GM12801 (cell line): Measurements from ENCODE around the gene MARCHF4.

Source experiments
- TF ChIP-seq, protein P1 (sequence below): IDR thresholded peaks from one replicate; pipeline ENCODE4 v1.5.1; 2011; ENCODE audit warnings: control low read depth; ENCODE audit not compliant: insufficient read length; ENCODE audit errors: extremely low read depth

MARCHF4 gene

DNA sequence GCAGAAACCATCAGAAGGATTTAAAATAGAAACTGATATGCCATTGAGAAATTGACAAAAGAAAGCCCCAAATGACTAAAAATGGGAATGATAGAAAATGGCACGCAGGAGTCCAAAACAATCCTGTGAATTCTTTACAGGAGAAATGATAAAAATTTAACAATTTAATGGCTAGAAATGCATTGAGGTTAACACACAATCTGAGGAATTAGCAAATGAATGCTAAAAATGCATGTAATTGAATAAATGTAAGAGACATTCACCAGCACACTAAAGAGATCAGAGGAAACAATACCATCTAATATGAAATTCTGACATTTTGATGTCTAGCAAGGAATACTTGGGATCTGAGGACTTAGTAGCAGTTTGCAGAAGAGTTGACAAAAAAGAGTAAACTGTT lies 37.0 kb downstream of the MARCHF4 start:
- TF ChIP-seq, protein P1, sequence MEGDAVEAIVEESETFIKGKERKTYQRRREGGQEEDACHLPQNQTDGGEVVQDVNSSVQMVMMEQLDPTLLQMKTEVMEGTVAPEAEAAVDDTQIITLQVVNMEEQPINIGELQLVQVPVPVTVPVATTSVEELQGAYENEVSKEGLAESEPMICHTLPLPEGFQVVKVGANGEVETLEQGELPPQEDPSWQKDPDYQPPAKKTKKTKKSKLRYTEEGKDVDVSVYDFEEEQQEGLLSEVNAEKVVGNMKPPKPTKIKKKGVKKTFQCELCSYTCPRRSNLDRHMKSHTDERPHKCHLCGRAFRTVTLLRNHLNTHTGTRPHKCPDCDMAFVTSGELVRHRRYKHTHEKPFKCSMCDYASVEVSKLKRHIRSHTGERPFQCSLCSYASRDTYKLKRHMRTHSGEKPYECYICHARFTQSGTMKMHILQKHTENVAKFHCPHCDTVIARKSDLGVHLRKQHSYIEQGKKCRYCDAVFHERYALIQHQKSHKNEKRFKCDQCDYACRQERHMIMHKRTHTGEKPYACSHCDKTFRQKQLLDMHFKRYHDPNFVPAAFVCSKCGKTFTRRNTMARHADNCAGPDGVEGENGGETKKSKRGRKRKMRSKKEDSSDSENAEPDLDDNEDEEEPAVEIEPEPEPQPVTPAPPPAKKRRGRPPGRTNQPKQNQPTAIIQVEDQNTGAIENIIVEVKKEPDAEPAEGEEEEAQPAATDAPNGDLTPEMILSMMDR, result no peak

DNA sequence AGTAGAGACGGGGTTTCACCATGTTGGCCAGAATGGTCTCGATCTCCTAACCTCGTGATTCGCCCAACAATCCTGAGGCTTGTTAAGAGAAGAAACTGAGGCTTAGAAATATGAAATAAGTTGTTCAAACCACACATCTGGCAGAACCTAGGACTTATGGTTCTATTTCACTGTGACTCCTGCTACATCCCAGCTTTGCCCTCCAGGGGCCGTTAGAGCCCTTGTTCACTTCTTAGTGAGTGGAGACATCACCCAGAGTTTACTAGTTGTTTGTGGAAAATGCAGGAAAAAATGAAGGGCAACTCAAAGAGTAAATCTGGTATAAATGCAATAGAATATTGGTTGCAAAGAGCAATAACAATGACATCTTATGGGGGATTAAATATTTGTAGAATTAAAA lies 43.9 kb downstream of the MARCHF4 start:
- TF ChIP-seq, protein P1, result no peak

DNA sequence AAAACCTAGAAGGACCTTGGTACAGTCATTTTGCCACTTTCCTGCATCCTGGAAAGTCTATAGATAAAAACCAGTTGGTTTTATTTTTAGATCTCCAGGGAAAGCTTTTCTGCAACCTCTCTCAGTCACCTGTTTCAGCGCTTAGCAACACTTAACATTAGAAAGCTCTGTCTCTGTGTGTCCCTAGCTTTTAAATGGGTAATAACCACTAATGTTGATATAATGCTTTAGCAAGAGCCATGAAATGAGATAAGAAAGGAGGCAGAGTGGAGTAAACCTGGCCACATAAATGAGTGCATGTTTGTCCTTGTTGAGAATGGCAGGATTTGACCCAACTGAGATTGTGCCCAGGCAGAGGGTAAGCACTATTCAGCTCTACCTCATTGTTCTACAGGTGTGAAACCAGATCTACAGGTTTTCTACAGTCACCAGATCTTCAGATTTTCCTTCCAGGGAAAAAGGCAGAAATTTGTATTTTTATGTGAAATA lies 44.8 kb downstream of the MARCHF4 start:
- TF ChIP-seq, protein P1, result no peak
